NCI-H187 (cell line): ENCODE results near the gene IMPG2.
"Not testable (repeated sequence)": the region's sequence is repeated elsewhere in the genome, so short reads cannot be mapped to it uniquely, and the experiment has no call there.

Experiments used
- DNase-seq, 2 experiments: peaks; one replicate each; lab custom pipeline; 2025; lab: John Stamatoyannopoulos, UW

The IMPG2 gene

DNA sequence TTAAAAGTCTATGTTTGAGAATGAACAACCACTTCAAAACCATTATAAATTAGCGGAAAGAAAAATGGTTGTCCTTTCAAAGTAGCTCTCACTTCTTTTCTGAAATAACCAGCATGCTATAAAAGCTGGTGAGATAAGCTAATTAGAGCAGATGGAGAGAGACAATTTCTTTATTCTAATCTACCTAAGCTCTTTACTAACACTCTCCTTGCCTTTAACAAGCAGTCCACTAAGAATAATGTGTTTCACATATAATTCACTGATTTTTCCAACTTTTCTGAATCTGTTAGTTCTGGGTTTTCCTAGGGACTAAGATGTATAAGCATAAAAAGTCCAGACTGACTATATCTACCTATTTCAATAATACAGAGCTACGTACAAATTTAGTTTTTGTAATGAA lies at the start of gene IMPG2:
Gene IMPG2, minus strand, starts transcription at position 101 of the 400 bp plus-strand sequence. CDS start 203 bp downstream, outside the sequence.
- DNase-seq: no peak

DNA sequence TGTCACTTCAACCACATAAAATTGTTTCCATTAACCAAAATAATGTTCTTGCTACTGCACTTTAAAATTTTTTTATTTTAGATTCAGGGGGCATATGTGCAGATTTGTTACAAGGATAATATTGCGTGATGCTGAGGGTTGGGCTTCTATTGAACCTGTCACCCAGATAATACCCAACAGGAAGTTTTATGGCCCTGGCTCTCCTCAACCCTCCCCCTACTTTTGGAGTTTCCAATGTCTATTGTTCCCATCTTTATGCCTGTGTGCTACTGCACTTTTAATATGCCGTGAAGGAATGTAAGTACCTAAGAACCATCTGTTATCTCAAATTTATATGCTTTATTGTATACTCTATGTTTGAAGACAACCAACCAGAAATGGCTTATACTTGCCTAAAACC lies 42.0 kb upstream of the IMPG2 start:
- no peak for DNase-seq

DNA sequence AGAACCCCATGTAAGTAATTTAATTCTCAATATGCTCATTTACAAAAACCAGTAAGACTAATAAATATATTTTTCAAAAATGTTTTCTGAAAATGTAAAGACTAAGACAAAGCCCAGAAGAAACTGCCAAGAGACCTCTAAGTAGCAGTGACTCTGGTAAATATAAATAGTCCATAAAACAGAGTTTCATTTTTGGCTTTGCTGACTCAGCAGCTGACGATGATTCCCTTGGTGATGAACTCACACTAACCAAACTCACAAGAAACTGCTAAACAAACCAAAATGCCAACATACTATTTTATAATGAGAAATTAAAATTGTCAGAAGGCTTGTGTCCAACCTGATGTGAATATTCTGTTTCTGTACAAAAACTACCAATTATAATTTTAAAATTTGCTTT lies 31.5 kb upstream of the IMPG2 start:
- no peak for DNase-seq

DNA sequence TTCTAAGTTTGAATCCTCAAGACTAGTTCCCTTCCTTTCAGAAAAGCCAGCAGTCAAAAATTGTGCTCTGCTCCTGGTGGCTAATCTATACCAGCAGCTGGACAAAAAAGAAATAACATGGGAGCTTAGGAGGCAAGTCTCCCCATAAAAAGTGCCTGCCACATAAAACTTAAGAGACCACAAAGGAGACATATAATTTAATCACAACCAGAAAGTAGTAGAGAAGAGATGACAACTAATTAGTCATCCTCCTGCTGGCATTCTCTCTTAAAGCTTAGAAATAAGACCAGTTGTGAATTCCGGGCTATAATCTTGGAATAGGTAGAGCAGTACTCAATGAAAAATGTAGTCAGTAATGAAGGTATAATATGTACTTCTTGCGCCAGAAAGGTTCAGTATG lies 20.2 kb upstream of the IMPG2 start:
- DNase-seq: no peak

DNA sequence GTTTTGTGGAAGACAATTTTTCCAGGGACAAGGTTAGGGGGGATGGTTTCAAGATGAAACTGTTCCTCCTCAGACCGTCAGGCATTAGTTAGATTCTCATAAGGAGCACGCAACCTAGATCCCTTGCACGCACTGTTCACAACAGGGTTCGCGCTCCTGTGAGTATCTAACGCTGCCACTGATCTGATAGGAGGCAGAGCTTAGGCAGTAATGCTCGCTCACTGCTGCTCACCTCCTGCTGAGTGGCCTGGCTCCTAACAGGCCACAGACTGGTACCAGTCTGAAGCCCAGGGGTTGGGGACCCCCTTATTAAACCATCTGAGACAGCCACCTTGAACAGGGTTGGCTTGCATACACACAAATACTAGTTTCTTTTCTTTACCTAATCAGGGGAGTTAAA lies 13.5 kb upstream of the IMPG2 start:
- DNase-seq: no peak

DNA sequence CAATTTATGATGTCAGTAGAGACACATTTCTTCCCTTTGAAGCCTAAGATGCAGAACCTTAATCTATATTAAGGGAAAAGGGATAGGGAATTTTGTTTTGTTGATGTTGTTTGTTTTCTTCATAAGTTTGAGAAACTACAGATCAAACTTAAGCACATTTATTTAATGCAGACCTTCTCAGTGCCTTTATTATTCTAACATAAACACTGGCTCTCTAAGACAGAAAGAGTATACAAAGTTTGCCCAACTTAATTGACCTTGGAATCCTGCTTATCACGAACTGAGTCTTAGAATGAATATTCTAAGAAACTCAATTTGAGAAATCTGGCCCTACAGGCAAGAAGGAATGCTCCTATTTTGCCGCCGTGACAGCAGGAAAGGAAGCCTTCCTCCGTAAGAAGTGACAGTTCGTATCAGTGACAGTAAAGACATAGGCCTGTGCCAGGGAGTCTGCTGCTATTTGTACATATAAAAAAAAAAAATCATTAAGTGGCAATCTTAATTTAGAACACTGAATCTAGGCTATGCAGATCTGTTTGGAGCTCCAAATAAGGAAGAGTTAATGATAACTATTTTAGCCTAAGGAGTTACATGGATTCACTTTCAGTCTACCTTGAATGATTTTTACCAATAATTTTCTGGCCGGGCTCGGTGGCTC lies 8.8 kb upstream of the IMPG2 start:
- DNase-seq: no peak

DNA sequence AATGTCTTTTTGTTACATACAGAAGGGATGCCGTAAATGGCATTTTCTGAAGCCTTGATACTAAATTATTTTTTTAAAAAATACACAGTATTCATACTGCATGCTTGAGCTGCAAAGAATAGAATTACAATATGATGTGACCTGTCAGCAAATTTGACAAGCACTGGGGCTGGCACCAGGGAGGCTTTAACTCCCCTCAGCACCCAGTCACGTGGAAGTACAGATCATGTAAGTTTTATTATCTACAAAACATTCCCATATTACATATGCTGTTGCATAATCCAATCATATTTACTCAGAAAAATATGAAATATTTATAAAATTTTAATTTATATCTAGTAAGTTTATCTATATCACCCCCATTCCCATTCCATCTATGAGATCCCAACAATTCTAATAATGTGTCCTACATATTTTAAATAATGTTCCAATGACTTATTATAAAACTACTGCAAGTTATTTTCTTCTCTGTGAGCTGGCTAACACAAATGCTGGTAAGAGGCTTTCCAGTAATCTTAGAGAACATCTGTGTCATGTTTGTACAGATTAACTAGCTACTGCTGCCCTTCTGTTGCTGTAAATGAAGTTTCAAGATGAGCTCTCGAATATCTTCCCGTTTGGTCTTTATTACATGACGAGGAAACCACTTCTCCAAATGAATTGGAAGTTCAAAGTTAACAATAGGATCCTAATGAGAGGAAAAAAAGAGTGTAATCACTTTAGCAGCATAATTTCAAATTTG lies 5.2 kb upstream of the IMPG2 start:
- no peak for DNase-seq

DNA sequence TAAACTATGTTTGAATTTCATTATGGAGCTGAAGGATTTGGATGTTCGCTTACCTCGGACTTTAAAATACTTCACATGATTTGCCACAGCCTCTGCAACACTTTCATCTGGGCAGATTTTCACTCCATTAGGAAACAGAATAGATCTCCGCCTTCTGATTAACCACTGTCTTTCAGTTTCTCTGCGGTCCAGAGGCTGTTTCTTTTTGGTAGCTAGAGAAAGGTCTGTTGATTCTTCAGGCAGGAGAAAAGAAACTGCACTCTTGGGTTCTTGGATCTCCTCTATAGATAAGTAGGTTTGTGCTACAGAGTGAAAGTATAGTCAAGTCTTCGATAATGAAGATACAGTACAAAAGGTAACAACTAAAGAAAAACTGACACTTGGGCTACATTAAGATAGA lies 844 bp downstream of the IMPG2 start:
- DNase-seq: no peak

DNA sequence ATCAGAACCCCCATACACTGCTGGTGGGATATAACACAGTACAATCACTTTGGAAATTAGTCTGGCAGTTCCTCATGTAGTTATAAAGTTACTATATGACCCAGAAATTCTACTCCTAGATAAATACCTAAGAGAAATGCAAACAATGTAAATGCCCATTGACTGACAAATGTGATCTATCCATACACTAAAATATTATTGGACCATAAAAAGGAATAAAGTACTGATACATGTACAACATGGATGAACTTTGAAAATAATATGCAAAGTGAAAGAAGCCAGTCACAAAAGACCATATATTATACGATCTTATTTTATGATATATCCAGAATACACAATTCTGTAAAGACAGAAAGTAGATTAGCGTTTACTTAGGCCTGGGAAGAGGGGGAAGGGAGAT lies 7.8 kb downstream of the IMPG2 start:
- DNase-seq: no peak

DNA sequence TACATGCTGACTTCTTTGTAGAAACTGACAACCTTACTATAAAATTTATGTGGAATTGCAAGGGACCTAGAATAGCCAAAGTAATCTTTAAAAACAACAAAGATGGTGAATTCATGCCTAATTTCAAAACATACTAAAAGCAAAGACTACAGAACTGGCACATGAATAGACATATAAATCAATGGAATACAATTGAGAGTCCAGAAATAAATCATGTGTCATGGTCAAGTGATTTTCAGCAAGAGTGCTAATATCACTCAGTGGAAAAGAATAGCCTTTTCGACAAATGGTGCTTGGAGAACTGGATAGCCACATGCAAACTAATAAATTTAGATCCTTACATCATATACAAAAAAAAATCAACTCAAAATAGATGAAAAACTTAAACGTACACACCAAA lies 8.7 kb downstream of the IMPG2 start:
- DNase-seq: no peak

DNA sequence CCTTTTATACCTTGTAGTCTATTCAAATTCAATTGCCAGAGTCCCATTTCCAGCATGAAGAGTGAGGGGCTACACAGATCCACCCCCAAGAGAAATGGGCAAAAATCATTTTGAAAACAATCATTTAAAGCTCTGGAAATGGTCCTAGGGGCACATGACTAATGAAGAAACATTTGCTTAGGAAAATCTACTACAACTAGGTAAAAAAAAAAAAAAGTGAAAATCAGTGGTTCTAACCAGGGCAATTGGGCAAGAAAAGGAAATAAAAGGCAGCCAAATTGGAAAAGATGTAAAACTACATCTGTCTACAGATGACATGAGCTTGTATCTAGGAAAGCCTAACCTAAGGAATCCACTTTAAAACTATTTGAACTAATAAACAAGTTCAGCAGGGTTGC lies 9.4 kb downstream of the IMPG2 start:
- DNase-seq: no peak

DNA sequence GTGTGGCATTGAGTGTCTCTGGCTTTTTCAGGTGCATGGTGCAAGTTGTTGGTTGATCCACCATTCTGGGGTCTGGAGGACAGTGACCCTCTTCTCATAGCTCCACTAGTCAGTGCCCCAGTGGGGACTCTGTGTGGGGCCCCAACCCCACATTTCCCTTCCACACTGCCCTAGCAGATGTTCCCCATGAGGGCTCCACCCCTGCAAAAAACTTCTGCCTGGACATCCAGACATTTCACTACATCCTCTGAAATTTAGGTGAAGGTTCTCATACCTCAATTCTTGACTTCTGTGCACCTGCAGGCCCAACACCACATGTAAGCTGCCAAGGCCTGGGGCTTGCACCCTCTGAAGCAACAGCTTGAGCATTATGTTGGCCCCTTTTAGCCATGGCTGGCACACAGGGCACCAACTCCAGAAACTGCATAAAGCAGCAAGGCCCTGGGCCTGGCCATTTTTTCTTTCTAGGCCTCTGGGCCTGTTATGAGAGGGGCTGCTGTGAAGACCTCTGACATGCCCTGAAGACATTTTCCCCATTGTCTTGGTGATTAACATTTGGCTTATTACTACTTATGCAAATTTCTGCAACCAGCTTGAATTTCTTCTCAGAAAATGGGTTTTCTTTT lies 12.1 kb downstream of the IMPG2 start:
- not testable (repeated sequence) for DNase-seq

DNA sequence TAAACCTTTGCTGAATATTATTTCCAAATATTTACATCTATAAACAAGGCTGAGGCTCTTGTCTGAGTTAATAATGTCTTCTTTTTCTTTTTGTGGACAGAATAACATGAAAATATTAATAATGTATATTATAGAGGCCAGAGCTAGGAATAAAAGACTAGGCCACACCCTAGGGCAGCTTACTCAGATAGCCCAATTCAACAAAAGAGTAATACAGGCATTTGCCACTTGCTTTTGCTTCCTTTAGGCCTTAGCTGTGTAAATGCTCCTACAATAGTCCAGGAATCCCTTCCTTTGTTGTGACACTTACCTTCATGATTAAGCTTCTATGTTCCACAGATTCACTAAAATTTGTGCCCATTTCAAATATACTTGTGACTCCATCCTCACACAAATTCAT lies 16.5 kb downstream of the IMPG2 start:
- no peak for DNase-seq

DNA sequence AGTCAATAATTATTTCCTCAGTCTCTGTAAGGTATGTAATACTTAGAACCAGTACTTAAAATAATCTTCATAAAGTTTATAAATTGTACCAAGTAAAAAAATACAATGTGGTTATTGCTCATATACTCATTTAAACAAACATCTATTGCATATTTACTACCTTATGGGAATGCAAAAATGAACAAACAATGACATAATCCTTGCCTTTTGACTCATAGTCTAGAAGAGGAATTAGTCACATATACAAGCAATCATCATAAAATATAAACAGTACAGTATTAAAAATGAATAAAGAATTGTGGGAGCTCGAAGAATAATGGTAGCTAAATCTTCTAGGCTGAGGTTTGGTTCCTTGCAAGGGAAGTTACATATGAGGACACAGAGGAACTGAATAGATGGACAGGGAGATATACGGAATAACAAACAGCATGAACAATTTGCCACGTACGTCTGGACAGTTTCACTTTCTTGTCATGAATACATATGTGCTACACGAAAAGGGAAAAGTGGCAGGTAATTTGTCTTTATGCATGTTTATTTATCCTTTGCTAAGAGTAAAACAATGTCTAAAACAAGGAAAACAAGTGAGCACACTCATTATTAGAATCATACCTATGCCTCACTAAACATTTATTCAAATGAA lies 17.2 kb downstream of the IMPG2 start:
- DNase-seq: no peak

DNA sequence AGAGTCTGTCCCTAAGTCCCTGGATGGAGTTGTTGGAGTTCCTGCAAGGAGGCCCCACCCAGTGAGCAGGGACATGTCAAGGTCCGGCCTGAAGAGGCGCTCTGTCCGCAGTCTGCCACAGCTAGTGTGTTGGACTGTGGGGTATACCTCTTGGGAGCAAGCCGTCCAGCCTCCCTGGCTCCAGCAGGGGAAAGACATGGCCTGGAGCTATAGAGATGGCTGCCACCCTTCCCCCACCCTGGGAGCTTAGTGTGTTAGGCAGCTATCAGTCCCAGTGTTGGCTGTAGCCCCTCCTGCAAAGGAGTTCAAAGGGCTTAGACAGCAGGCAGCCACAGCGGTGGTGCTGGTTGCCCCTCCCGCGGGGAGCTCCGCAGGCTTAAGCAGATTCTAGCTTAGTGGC lies 20.3 kb downstream of the IMPG2 start:
- no peak for DNase-seq

DNA sequence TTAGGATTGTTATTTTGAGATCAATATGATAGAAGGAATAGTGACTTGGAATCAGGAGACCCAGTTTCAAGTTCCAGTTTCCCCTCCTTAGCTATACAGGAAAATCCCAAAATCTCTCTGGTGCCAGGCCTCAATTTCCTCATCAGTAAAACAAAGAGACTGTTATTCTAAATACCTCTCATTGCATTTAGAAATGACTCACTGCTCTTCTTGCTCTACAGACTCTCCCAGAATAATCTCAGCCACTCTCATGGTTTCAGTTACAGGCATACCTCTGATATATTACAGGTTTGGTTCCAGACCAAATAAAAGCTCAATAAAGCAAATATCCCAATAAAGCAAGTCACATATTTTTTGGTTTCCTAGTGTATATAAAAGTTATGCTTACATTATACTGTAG lies 28.3 kb downstream of the IMPG2 start:
- DNase-seq: no peak

DNA sequence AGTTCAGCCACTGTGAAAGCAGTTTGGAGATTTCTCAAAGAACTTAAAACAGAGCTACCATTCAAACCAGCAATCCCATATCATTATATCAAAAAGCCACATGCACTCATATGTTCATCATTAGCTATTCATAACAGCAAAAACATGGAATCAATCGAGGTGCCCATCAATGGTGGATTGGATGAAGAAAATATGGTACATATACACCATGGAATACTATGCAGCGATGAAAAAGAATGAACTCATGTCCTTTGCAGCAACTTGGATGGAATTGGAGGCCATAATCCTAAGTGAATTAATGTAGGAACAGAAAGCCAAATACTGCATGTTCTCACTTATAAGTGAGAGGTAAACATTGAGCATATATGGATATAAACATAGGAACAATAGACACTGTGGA lies 32.1 kb downstream of the IMPG2 start:
- no peak for DNase-seq

DNA sequence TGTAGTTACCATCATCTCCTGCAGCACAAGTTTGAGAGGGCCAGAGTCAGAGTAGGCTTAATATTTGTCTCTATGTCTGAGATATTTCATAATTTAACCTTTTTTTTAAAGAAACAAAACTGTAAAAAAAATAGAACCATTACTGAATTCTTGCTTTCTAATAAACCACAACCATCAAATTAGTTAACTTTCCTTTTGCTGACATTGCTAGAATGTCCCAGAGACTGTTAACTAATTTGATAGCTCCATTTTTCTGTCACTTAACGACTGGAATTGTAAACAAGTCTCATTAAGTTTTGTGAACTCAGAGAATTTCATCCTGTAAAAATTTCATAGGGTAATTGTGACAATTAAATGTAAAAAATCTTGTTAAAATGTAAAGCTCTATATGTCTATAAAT lies 35.6 kb downstream of the IMPG2 start:
- no peak for DNase-seq

DNA sequence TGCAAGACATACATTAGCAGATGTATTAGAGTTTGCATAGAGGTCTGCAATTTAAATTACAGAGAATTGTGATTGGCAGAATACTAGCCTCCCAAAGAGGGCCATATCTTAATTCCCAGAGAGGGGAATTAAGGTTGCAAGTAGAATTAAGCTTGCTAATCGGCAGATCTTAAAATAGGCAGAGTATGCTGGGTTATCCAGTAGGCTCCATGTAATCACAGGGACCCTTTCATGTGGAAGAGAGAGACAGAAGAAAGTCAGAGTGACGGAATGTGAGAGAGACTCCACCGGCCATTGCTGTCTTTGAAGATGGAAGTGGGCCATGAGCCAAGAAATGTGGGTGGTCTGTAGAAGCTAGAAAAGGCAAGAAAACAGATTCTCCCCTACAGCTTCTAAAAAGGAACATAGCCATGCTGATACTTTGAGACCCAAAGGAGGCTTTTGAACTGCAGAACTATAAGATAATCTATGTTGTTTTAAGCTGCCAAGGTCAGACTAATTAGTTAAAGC lies 38.8 kb downstream of the IMPG2 start:
- no peak for DNase-seq

DNA sequence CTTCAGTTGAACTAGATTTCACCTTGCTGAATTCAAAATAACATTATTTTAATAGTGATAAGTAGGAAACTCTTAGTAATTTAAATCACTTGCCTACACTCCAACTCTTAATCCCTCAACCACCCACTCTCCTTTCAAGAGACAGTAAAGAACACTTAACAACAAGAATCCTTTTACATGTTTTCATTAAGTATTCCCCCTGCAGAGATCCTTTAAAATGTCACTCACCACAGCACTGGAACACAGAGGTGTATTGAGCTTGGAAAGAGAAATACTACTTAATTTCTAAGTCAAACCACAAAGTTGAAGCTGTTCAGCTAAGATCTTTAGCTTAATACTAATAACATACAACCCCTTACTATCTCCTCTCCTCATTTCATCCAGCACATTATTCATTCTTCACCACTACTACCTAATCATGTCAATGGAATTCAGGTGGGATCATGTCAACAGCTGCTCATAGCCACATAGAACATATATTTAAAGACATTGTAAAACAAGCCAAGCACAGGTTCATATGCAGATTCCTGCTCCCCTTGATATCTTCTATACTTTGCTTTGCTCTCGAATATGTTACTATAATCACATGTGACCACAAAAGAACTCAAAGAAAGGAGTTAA lies 40.5 kb downstream of the IMPG2 start:
- no peak for DNase-seq

DNA sequence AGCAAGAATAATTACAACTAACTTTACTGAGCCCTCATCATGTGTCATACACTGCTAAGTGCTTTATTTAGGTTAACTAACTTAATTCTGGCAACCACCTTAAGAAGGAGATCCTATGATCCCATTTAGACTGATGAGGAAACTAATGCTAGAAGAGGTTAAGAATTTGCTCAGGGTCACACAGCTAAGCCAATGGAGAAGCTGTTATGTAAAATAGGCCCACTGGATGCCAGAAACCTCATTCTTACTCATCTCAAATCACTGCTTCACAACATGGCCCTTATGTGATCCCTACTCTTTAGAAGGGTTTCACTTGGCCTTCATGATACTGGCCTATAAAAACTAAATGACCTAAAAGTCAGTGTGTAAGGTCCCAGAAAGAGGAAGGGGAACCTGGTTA lies 41.2 kb downstream of the IMPG2 start:
- no peak for DNase-seq

DNA sequence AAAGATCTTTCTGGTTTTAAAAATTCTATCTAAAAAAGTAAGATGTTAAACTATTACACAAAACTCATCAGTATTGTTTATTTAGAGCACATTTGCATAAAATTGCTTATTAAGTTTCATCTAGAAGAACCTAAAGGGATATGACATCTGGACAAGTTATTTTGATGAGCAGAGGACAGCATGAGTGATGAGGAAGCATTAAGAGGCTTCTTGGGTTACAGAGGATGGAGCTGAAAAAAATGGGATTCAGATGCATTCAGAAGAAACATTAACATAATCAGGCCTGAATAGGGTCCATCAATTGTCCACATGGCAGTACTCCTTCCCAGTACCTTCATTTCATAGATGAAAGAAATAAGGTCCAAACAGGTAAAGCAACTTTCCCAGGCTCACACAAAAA lies 41.6 kb downstream of the IMPG2 start:
- no peak for DNase-seq
